Panc1 (cell line): Measurements from ENCODE around the gene ZBTB20. TPM values are rescaled to one million over a fixed set of nuclear protein-coding genes. Genes with fewer than 3 reads are reported as not detected.

ENCODE experiments used
- ATAC-seq: fragments of 200-7000 bp; cut with Tn5 transposase; 2 replicates; pipeline ENCODE4 v1.9.1; 2020; ENCODE audit warnings: mild to moderate bottlenecking, moderate library complexity
- BruUV-seq: library from RNA; stranded (reverse); fragments of 400-500 nt; replicated peaks from 2 replicates; lab custom pipeline; 2021; lab: Mats Ljungman, UMichigan
- CTCF ChIA-PET: fragments of 300-600 bp; sonication (Branson Sonifier 250); formaldehyde crosslinking; loops from one replicate; lab custom pipeline; 2022; ENCODE audit warnings: antibody characterized with exemption; lab: Charles Lee
- POLR2A ChIA-PET: fragments of 300-600 bp; sonication (Branson Sonifier 250); formaldehyde crosslinking; loops from one replicate; lab custom pipeline; 2022; ENCODE audit warnings: antibody characterized with exemption; lab: Charles Lee
- DNase-seq: peaks from one replicate; pipeline ENCODE4 v3.0.0-alpha.2; 2010; ENCODE audit warnings: low read depth, low spot score
- H3K27ac ChIP-seq: 2 replicates; pipeline ENCODE4 v1.5.1; 2011; ENCODE audit warnings: mild to moderate bottlenecking, low read length, inconsistent platforms
- H3K27me3 ChIP-seq: fragments of 200-500 bp; sonication (Bioruptor generic); 2 replicates; pipeline ENCODE4 v1.6.0; 2014; ENCODE audit warnings: low read length, inconsistent platforms; ENCODE audit not compliant: control insufficient read depth, insufficient read depth
- H3K36me3 ChIP-seq: fragments of 200-500 bp; sonication (Bioruptor generic); 2 replicates; pipeline ENCODE4 v1.5.1; 2014; ENCODE audit warnings: inconsistent platforms, mild to moderate bottlenecking, low read length, moderate library complexity; ENCODE audit not compliant: control insufficient read depth, insufficient read depth
- H3K4me1 ChIP-seq: 2 replicates; pipeline ENCODE4 v1.5.1; 2011; ENCODE audit warnings: inconsistent platforms, mild to moderate bottlenecking, low read length, moderate library complexity; ENCODE audit not compliant: control insufficient read depth, insufficient read depth
- H3K4me3 ChIP-seq, 2 experiments: 2 replicates each; pipeline ENCODE4 v1.5.1; 2011 to 2012; ENCODE audit warnings: low read depth in 2 of 2, low read length in 2 of 2, mild to moderate bottlenecking in 2 of 2, inconsistent platforms in 1 of 2, moderate library complexity in 1 of 2
- H3K9me3 ChIP-seq: fragments of 200-500 bp; sonication (Bioruptor generic); 2 replicates; pipeline ENCODE4 v1.5.1; 2014; ENCODE audit warnings: low read depth, mild to moderate bottlenecking, inconsistent platforms, low read length, moderate library complexity; ENCODE audit not compliant: control insufficient read depth, insufficient read depth
- POLR2AphosphoS5 ChIP-seq: IDR thresholded peaks from 2 replicates; pipeline ENCODE4 v1.6.1; 2012; ENCODE audit warnings: mild to moderate bottlenecking, low read depth, low read length, moderate library complexity
- SIN3A ChIP-seq: IDR thresholded peaks from 2 replicates; pipeline ENCODE4 v1.6.1; 2012; ENCODE audit warnings: low read depth, mild to moderate bottlenecking, low read length, moderate library complexity, borderline replicate concordance; ENCODE audit not compliant: insufficient read depth
- TCF7L2 ChIP-seq: IDR thresholded peaks from 2 replicates; pipeline ENCODE4 v1.6.1; 2011; ENCODE audit warnings: mild to moderate bottlenecking, low read depth, low read length, inconsistent platforms
- in situ Hi-C: cut with HindIII; loops from 2 replicates; pipeline ENCODE4 v1.10.0; 2016; ENCODE audit warnings: low sequenced_read_pairs, low pct_unique_long_range_greater_than_20kb
- intact Hi-C: fragments of 100-400 bp; cut with micrococcal nuclease; formaldehyde crosslinking; loops from one replicate; pipeline ENCODE4 v1.10.0; 2022; ENCODE audit not compliant: unreplicated experiment
- total RNA-seq: library from RNA; stranded (reverse); gene quantifications from one replicate; pipeline ENCODE4 v1.2.1, GENCODE V29; 2021; ENCODE audit not compliant: unreplicated experiment
- TF ChIP-seq, protein P1 (sequence below): fragments of 450-650 bp; IDR thresholded peaks from 2 replicates; pipeline ENCODE4 v1.5.1; 2017; ENCODE audit warnings: mild to moderate bottlenecking
- TF ChIP-seq, protein P2 (sequence below), 2 experiments: IDR thresholded peaks; 2 replicates each; pipeline ENCODE4 v1.6.1; 2011 to 2012; ENCODE audit warnings: low read depth in 2 of 2, control low read depth in 1 of 2, low read length in 1 of 2, mild to moderate bottlenecking in 1 of 2, moderate library complexity in 1 of 2; ENCODE audit not compliant: insufficient read depth in 1 of 2

Gene ZBTB20
- total RNA-seq, 1 experiment from 2014 or later: 4.1 TPM

- TF ChIP-seq POLR2AphosphoS5 (no peak), SIN3A (no peak), TCF7L2 (no peak)
- TF ChIP-seq, protein P1, sequence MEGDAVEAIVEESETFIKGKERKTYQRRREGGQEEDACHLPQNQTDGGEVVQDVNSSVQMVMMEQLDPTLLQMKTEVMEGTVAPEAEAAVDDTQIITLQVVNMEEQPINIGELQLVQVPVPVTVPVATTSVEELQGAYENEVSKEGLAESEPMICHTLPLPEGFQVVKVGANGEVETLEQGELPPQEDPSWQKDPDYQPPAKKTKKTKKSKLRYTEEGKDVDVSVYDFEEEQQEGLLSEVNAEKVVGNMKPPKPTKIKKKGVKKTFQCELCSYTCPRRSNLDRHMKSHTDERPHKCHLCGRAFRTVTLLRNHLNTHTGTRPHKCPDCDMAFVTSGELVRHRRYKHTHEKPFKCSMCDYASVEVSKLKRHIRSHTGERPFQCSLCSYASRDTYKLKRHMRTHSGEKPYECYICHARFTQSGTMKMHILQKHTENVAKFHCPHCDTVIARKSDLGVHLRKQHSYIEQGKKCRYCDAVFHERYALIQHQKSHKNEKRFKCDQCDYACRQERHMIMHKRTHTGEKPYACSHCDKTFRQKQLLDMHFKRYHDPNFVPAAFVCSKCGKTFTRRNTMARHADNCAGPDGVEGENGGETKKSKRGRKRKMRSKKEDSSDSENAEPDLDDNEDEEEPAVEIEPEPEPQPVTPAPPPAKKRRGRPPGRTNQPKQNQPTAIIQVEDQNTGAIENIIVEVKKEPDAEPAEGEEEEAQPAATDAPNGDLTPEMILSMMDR: no peak
- TF ChIP-seq, protein P2, sequence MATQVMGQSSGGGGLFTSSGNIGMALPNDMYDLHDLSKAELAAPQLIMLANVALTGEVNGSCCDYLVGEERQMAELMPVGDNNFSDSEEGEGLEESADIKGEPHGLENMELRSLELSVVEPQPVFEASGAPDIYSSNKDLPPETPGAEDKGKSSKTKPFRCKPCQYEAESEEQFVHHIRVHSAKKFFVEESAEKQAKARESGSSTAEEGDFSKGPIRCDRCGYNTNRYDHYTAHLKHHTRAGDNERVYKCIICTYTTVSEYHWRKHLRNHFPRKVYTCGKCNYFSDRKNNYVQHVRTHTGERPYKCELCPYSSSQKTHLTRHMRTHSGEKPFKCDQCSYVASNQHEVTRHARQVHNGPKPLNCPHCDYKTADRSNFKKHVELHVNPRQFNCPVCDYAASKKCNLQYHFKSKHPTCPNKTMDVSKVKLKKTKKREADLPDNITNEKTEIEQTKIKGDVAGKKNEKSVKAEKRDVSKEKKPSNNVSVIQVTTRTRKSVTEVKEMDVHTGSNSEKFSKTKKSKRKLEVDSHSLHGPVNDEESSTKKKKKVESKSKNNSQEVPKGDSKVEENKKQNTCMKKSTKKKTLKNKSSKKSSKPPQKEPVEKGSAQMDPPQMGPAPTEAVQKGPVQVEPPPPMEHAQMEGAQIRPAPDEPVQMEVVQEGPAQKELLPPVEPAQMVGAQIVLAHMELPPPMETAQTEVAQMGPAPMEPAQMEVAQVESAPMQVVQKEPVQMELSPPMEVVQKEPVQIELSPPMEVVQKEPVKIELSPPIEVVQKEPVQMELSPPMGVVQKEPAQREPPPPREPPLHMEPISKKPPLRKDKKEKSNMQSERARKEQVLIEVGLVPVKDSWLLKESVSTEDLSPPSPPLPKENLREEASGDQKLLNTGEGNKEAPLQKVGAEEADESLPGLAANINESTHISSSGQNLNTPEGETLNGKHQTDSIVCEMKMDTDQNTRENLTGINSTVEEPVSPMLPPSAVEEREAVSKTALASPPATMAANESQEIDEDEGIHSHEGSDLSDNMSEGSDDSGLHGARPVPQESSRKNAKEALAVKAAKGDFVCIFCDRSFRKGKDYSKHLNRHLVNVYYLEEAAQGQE (IDR thresholded peaks at IDR 0.05; ENCODE audit: insufficient read depth in 1 of 2, low read depth in 2 of 2, low read length in 1 of 2): no peak
- ChIA-PET CTCF (no interaction called here), POLR2A (no interaction called here)
- BruUV-seq: no TSS peak
- intact Hi-C loops: no loop called here
- Histone ChIP-seq H3K27ac (no peak overlapping the region), H3K4me1 (no peaks in the 10 kb centered on the region), H3K27me3 (no peaks in the 10 kb centered on the region), H3K4me3 (no peak overlapping the region), H3K9me3 (peaks cover 3% of the 10 kb centered on the region; the same call in 1 of the 2 replicates), H3K36me3 (no peaks in the 10 kb centered on the region)
- DNase-seq: no peak
- no peak for ATAC-seq
- in situ Hi-C loops: no loop called here
These were observed 272.5 kb downstream of the ZBTB20 start for GRCh38 chr3:114874522-114874971.

DNA sequence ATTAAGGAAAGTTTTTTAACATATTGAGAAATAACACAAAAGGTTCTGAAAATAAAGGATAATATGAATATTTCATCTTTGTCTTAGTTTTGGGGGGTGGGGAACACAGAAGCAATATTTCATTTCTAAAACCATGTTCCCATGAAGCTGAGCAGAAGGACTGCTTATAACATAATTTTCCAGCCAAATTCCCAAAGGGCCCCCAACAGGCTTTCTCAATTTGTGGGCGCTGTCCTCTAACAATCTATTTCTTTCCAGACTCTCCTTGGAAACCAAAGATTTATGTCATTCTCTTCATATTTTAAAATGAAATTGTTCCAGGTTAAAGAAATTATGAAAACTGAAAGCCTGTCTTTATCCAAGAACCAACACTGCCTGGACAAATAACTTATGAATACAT, 273.5 kb downstream of the ZBTB20 start:
- POLR2A ChIA-PET: no interaction called here
- no peaks in the 10 kb centered on the region for H3K4me1 ChIP-seq
- no peak overlapping the region for H3K27ac ChIP-seq
- no peaks in the 10 kb centered on the region for H3K27me3 ChIP-seq
- no TSS peak for BruUV-seq
- in situ Hi-C loops: no loop called here
- TF ChIP-seq, protein P1: no peak
- no peak for TF ChIP-seq POLR2AphosphoS5
- TF ChIP-seq SIN3A: no peak
- TF ChIP-seq, protein P2 (IDR thresholded peaks at IDR 0.05; ENCODE audit: insufficient read depth in 1 of 2, low read depth in 2 of 2, low read length in 1 of 2): no peak
- no peak for TF ChIP-seq TCF7L2
- H3K36me3 ChIP-seq: no peaks in the 10 kb centered on the region
- intact Hi-C loops: no loop called here
- ATAC-seq (no peak), DNase-seq (no peak)
- H3K9me3 ChIP-seq: peaks cover 3% of the 10 kb centered on the region; the same call in 1 of the 2 replicates
- CTCF ChIA-PET: no interaction called here
- no peak overlapping the region for H3K4me3 ChIP-seq
